KMS-11 (cell line): ENCODE data around the gene DMBX1.

Experiments used
- H2AFZ ChIP-seq: fragments of 200-600 bp; sonication (generic); 2 replicates; pipeline ENCODE4 v1.6.1; 2016; ENCODE audit warnings: antibody characterized with exemption, mixed run types, low read depth
- H3K27ac ChIP-seq: fragments of 200-600 bp; sonication (generic); 2 replicates; pipeline ENCODE4 v1.6.1; 2016; ENCODE audit warnings: mild to moderate bottlenecking, mixed run types
- H3K27me3 ChIP-seq: fragments of 200-600 bp; sonication (generic); 2 replicates; pipeline ENCODE4 v1.6.1; 2017; ENCODE audit warnings: mild to moderate bottlenecking, low read depth, mixed run types, moderate library complexity; ENCODE audit not compliant: insufficient read depth
- H3K36me3 ChIP-seq: fragments of 200-600 bp; sonication (generic); 2 replicates; pipeline ENCODE4 v1.6.1; 2017; ENCODE audit warnings: mild to moderate bottlenecking, mixed run types; ENCODE audit not compliant: insufficient read depth
- H3K4me1 ChIP-seq: fragments of 200-600 bp; sonication (generic); 2 replicates; pipeline ENCODE4 v1.6.1; 2016; ENCODE audit warnings: mild to moderate bottlenecking, low read depth, mixed run types; ENCODE audit not compliant: poor library complexity, severe bottlenecking
- H3K4me2 ChIP-seq: fragments of 200-600 bp; sonication (generic); 2 replicates; pipeline ENCODE4 v1.7.0; 2016; ENCODE audit warnings: mild to moderate bottlenecking, mixed run types
- H3K4me3 ChIP-seq: fragments of 200-600 bp; sonication (generic); IDR thresholded peaks from 2 replicates; pipeline ENCODE4 v1.6.1; 2017; ENCODE audit warnings: low read depth, low read length, mixed read lengths; ENCODE audit not compliant: insufficient read depth
- H3K79me2 ChIP-seq: fragments of 200-600 bp; sonication (generic); 2 replicates; pipeline ENCODE4 v1.6.1; 2016; ENCODE audit warnings: low read depth, mixed run types; ENCODE audit not compliant: insufficient read depth
- H3K9ac ChIP-seq: fragments of 200-600 bp; sonication (generic); 2 replicates; pipeline ENCODE4 v1.6.1; 2016; ENCODE audit warnings: mild to moderate bottlenecking, mixed run types
- H4K20me1 ChIP-seq: fragments of 200-600 bp; sonication (generic); 2 replicates; pipeline ENCODE4 v1.6.1; 2016; ENCODE audit warnings: mild to moderate bottlenecking, mixed run types; ENCODE audit not compliant: insufficient read depth
- TF ChIP-seq, protein P1 (sequence below): fragments of 200-600 bp; sonication (generic); conservative IDR thresholded peaks from 2 replicates; pipeline ENCODE4 v1.6.1; 2017; ENCODE audit warnings: low read depth, mild to moderate bottlenecking, antibody characterized with exemption, low read length, moderate library complexity, mixed read lengths

Gene DMBX1

DNA sequence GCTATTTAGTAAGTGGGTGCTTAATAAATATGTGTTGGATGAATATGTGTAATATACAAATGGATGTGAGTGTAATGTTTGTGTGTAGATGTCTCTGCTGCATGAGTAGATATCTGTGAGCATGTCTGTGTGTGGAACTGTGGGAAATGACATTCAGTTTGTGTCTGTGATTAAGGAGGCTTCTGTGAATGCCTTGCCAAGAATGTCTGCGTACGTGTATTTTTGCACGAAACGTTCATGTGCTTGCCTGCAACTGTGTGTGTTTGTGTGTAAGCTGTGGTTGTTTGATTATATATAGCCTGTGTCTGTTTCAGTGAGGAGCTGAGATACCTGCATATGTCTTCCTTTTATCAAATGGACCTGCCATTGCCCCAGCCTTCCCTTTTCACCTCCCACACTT lies 13.8 kb downstream of the DMBX1 start:
- Histone ChIP-seq H3K4me3 (no peak overlapping the region), H3K36me3 (no peaks in the 10 kb centered on the region), H4K20me1 (no peaks in the 10 kb centered on the region), H3K9ac (no peak overlapping the region), H2AFZ (no peak overlapping the region), H3K4me1 (no peaks in the 10 kb centered on the region), H3K27ac (no peak overlapping the region), H3K79me2 (no peaks in the 10 kb centered on the region), H3K27me3 (no peaks in the 10 kb centered on the region), H3K4me2 (no peak overlapping the region)
- TF ChIP-seq, protein P1, sequence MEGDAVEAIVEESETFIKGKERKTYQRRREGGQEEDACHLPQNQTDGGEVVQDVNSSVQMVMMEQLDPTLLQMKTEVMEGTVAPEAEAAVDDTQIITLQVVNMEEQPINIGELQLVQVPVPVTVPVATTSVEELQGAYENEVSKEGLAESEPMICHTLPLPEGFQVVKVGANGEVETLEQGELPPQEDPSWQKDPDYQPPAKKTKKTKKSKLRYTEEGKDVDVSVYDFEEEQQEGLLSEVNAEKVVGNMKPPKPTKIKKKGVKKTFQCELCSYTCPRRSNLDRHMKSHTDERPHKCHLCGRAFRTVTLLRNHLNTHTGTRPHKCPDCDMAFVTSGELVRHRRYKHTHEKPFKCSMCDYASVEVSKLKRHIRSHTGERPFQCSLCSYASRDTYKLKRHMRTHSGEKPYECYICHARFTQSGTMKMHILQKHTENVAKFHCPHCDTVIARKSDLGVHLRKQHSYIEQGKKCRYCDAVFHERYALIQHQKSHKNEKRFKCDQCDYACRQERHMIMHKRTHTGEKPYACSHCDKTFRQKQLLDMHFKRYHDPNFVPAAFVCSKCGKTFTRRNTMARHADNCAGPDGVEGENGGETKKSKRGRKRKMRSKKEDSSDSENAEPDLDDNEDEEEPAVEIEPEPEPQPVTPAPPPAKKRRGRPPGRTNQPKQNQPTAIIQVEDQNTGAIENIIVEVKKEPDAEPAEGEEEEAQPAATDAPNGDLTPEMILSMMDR, result no peak

DNA sequence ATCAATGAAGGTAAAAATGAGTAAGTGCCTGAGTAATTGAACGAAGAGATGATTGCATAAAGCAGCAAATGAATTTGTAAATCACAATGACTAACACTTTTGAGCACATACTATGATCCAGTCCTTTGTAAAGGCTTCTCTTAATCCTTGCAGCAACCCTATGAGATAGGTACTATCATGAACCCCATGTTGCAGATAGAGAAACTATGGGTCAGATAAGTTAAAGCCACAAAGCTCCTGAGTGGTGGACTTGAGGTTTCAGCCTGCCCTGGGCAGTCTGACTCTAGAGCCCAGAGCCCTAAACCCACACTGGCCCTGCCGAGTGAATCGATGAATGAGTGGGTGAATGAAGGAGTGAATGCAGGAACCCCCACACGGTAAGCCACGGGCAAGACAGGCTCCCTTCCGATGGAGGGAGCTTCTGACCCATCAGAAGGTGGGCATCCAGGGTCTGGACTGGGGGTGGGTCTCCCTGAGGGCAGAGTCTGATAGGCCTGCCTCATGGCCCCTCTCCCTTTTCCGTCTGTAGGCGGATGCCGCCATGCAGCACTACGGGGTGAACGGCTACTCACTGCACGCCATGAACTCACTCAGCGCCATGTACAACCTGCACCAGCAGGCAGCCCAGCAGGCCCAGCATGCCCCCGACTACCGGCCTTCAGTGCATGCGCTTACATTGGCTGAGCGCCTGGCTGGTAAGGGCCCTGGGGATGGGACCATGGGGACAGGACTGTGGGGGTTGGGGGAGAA lies 17.0 kb downstream of the DMBX1 start:
- Histone ChIP-seq H3K9ac (no peak overlapping the region), H3K4me1 (no peaks in the 10 kb centered on the region), H3K27me3 (no peaks in the 10 kb centered on the region), H3K4me3 (no peak overlapping the region), H2AFZ (no peak overlapping the region), H3K4me2 (no peak overlapping the region), H4K20me1 (no peaks in the 10 kb centered on the region), H3K36me3 (no peaks in the 10 kb centered on the region), H3K27ac (no peak overlapping the region), H3K79me2 (no peaks in the 10 kb centered on the region)
- TF ChIP-seq, protein P1, result no peak

DNA sequence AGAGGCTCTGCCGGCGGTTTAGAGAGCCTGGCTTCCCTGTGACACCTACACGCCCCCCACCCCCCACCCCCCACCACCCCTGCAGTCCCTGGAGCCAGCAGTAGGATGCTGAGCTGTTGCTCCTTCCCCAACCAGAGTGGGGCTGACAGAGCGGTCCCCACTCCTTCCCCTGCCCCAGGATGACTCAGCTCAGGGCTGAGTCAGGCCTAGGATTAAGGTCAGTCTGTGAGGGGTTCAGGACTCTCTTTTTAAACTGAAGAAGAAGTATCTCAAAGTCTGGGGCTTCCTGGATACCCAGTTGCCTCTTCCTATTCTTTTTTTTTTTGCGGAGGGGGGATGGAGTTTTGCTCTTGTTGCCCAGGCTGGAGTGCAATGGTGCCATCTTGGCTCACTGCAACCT lies 19.1 kb downstream of the DMBX1 start:
- no peak overlapping the region for H3K4me3 ChIP-seq
- no peak overlapping the region for H3K9ac ChIP-seq
- TF ChIP-seq, protein P1, result no peak
- no peaks in the 10 kb centered on the region for H3K36me3 ChIP-seq
- no peaks in the 10 kb centered on the region for H3K4me1 ChIP-seq
- no peak overlapping the region for H3K4me2 ChIP-seq
- no peak overlapping the region for H3K27ac ChIP-seq
- H4K20me1 ChIP-seq, result no peaks in the 10 kb centered on the region
- H2AFZ ChIP-seq, result no peak overlapping the region
- no peaks in the 10 kb centered on the region for H3K79me2 ChIP-seq
- H3K27me3 ChIP-seq, result no peaks in the 10 kb centered on the region

DNA sequence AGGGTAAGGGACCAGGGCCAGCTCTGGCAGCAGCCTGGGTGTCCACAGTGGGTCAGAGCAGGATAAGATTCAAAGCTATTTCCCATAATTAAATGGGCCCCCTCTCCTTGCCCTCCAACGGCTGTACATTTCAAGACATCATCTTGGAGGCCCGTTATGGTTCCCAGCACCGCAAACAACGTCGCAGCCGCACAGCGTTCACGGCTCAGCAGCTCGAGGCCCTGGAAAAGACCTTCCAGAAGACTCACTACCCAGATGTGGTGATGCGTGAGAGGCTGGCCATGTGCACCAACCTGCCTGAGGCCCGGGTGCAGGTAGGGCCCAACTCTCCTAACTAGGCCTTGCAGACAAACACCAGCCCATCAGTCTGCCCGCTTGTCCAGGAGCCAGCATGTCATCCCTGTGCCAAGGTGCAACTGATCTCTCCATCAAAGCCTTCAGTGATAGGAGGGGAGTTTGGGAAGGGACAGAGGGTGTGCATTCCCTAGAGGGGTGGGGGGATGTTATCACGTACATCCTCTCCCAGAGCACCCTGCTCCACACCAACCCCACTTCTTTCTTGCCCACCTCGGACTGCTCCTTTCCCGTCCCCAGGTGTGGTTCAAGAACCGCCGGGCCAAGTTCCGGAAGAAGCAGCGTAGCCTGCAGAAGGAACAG lies 20.8 kb downstream of the DMBX1 start:
- H3K9ac ChIP-seq, result no peak overlapping the region
- H3K36me3 ChIP-seq, result no peaks in the 10 kb centered on the region
- no peaks in the 10 kb centered on the region for H4K20me1 ChIP-seq
- TF ChIP-seq, protein P1, result no peak
- no peaks in the 10 kb centered on the region for H3K79me2 ChIP-seq
- no peak overlapping the region for H2AFZ ChIP-seq
- H3K4me2 ChIP-seq, result no peak overlapping the region
- H3K27me3 ChIP-seq, result no peaks in the 10 kb centered on the region
- no peak overlapping the region for H3K27ac ChIP-seq
- no peaks in the 10 kb centered on the region for H3K4me1 ChIP-seq
- H3K4me3 ChIP-seq, result no peak overlapping the region
